NCI-H510A treated with DMSO at 0.1 percent for 48 hours (cell line): Measurements from ENCODE around the gene KAZN.

Experiments used
- DNase-seq: peaks from one replicate; lab custom pipeline; 2025; lab: John Stamatoyannopoulos, UW

The KAZN gene

DNA sequence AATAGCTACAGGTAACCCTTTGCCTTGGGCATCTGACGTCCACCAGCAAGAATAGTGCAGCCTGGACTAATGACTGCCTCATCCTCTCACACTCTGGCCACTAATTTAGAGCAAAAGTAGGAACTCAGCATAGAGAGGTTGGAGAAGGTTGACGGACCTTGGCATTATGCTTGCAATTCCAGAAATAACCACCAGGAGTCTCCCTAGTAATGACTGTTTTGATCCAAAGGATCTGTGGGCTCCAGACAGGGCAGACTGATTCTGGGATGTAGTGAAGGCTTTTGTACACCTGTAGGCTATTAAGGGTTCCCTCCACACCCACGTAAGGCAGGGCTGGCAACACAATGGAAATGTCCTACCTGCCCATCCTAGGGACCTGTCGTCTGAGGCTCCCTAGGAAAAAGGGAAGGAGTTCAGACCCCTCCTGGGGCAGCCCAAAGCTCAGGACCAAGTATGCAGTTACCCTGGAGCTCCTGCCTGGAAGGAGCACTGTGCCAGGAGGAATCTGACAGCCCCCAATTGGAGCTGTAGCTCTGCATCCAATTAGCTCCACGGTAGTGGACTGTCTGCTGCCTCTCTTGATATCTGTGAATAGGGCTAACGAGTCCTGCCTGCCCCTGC lies 464.1 kb downstream of the KAZN start:
- no peak for DNase-seq

DNA sequence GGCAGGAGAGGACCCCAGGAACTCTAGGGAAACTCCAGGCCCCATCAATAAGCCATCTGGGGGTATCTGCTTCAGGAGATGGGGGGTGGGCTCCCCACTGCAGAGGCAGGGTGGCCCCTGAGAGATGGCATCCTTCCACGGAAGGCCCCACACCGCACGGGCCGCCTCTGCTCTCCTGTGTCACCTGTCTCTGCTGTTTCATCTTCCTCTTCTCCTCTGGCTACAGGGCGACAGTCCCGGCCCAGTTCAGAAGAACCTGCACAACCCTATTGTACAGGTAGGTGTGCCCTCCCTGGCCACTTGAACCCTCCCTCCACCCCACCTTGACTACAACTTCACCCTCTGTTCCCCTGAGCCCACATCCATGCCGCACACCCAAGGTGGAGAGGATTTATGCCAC lies 464.9 kb downstream of the KAZN start:
- no peak for DNase-seq

DNA sequence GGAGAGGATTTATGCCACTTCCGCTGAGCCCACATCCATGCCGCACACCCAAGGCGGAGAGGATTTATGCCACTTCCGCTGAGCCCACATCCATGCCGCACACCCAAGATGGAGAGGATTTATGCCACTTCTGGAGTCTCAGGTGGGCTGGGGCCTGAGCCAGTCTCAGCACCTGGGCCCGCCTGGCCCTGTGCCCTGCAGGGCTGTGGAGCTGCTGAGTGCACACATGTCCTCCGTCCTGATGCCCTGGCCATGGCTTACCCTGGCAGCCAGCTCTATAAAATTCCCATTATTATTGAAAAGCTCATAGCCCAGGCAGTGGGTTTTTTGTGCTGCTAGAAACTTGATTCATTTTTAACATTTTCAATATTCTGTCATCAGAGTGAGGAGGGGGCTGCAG lies 465.3 kb downstream of the KAZN start:
- DNase-seq: no peak

DNA sequence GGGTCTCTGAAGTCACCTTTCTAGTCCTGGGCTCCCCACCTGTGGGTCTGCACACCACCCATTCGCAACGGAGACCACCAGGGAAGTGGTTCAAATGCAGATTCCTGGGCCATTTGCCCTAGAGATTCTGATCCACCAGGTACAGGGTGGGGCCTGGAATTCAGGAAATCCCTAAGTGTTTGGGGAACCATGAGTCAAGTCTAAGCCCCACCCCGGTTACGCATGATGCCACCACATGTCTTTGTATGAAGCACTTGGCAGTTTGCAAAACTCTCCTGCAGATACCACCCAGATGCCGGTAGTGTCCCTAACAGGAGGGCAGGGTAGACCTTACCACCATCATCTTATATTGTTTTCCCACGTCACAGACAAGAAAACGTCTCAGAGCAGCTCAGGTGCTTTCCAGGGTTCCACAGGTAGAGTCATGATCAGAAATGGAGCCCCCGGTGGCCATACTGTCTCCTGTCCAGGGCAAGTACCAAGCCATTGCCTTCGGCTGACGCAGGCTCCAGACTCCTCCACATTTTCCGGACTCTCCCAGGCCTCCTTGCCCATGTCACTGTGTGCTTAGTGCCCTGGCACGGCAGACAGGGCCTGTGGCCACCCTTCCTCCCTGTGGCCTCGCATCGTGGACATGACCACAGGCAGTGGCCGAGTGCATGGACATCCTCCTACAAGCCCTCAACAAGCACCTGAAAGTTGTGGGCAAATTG lies 465.9 kb downstream of the KAZN start:
- no peak for DNase-seq

DNA sequence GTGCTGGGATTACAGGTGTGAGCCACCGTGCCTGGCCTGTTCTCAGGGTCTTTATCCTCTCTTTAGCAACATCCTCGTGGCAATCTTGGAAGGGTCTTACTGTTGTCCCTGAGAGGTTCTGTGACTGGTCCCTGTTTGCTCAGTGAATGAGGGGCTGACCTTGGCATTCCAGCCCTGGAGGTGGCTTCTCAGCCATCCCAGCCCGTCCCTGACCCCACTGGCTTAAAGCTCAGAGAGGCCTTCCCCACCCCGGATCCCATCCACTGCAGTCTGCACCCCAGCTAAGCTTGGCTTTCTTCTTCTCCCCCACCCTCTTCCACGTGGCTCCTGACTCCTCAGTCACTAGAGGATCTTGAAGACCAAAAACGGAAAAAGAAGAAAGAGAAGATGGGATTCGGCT lies 466.8 kb downstream of the KAZN start:
- no peak for DNase-seq

DNA sequence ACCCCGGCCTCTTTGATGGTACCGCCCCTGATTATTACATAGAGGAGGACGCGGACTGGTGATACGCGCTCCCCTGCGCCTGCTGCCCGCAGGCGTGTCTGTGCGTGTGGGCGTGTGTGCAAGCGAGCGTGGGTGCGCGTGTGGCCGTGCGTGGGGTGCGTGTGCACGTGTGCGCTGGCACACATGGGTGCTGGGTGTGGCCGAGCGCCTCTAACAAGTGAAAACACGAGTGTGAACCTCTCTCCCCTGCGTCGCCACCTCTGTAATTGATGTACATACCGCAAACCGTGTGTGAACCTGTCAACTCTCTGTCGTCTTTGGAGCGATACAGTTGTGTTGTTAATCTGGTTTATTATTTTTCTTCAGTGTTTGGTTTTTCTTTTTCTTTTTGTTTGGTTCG lies 467.3 kb downstream of the KAZN start:
- no peak for DNase-seq

DNA sequence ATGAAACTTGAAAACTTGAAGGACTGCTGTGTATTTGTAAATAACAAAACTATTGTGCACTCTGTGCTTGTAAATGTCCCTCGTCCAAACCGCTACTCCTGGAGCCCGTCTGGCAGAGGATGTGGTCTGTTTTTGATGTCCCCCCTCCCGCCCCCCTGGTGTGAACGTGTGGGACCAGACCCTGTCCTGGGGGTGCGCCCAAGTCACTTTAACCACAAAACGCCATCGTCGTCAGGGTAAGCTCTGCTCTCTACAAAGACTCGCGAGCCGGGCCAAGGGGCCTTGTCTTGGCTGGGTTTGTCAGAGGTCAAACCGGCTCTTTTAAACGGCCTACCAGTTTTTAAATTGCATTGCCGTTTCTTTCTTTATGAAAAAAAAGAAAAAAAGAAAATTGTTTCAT lies 467.7 kb downstream of the KAZN start:
- no peak for DNase-seq

DNA sequence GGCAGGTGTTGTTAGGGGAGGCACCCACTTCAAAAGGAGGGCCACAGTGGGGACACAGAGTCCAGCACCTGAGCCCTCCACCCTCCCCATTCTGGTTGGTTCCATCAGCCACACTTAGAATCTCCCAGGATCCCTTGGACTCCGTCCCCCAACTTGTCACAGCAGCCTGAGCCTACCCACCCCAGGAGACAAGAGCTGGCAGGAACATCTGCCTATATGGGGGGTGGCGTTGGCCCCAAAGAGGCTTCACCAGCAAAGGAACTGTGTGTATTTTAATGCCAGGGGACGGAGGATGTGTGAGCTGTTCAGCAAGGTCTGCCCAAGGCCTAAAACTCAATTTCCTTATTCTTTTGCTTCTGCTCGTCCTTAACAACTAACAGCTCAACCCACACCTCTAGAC lies 468.7 kb downstream of the KAZN start:
- DNase-seq: no peak

DNA sequence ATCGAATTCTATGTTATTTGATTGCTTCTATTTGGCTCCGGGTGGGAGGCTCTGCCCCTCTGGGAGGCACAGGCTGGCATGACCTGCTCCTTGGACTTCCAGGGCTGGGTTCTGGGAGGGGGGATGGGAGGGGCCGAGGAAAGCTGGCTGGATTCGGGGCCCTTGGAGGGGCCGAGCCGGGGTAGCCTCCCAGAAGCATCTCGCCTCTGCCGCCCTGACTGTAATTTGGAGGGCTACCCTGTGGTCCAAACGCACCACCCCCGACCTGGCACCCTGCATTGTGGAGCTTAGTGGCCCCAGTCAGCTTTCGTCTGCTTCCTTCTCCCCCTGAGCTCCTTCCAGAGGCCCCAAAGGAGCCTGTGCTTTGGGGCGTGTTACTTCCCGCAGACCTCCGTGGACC lies 469.7 kb downstream of the KAZN start:
- DNase-seq: no peak

DNA sequence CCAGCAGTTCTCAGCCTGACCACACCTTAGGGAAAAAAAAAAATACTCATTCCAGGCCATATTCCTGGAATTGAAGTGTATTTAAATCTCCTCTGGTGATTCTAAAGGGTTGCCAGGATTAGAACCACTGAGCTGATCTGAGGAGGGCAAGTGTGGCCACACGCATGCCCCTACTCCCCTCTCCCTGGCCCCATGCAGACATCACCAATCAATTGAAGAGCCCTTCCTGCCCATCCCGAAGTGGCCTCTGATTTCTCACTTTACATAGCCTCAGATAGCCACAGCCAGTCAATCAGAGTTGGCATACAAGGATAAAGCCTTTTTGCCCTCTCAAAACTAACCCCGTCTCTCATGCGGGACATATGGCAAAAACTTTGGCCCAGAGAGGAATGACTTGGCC lies 470.5 kb downstream of the KAZN start:
- DNase-seq: no peak

DNA sequence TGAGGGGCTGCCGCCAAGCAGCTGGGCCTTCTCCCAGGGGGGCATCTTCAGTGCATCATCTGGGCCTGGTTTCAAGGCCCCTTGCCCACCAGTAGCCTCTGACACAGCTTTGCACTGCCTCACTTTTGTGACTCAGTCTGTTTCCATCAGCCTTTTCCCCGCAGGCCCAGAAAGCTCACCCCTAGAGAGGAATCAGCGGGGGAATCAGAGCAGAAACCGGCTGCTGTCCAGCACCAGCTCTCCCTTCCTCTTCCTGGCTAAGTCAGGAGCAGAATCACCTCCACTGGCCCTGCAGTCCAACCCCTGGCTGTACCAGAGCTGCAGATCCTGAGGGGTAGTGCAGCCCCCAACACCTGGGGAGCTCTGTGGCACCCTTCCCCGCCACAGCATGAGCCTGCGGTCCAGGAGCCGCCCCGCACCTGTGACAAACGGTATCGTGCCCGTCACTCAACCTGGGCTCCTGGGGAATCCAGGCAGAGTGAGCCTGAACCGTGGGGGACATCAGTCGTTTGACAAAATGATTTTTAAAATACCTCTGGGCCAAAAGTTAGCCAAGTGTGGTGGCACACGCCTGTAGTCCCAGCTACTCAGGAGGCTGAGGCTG lies 471.8 kb downstream of the KAZN start:
- DNase-seq: no peak

DNA sequence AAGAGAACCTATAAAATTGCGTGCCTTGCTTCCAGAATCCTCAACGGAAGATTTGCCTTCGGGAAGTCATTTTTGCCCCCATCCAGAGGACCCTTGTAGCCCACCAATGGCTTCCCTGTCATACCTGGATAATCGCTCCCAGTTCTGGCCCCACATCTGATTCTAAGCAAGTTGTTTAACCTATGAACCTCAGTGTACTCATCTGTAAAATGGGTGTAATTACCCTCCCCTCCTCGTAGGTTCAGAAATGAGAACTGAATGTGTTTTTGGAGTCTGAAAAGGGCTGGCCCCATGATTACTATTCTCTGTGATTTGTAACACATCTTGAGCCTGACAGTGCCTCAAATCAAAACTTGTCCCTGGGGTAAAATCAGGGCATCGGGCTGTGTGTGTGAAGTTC lies 473.5 kb downstream of the KAZN start:
- no peak for DNase-seq

DNA sequence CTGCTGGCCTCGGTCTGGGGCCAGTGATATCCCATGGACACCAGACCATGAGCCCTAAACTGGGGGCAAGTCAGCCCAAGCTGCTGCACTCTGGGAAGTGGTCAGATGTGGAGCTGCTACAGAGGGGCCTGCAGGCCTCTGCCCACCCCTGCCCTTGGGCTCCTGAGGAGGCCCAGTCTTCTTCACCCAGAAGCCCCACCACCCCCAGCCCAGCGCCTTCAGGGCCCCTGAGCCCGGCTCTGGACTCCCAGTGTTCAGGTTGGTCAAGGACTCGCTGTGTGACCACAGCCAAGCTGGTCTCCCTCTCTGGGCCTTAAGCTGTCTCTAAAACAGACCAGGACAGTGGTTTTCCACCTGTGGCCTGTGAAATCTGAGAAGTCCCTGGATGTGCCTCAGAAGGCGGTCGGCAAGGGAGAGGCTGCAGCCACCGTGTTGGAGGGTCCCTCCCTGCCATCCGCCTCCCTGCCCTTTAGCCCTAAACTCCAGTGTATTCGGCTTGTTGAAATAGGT lies 475.4 kb downstream of the KAZN start:
- no peak for DNase-seq

DNA sequence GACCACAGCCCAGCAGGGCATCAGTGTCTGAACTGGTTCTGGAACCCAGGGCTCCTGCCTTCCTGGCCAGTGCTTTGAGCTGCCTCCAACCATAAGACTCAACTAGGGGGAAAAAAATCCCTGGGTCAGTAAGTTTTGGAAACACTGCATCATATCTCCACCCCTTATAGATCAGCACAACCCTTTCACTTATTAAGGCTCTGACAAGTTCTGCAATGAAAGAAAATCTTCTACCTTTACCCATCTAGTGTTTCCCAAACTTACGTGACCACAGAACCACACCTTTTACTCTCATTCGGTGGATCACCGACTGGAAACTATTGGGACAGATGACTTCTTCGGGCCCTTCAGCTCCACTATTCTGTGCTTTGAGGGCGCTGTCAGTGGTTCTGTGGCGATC lies 476.7 kb downstream of the KAZN start:
- DNase-seq: no peak

DNA sequence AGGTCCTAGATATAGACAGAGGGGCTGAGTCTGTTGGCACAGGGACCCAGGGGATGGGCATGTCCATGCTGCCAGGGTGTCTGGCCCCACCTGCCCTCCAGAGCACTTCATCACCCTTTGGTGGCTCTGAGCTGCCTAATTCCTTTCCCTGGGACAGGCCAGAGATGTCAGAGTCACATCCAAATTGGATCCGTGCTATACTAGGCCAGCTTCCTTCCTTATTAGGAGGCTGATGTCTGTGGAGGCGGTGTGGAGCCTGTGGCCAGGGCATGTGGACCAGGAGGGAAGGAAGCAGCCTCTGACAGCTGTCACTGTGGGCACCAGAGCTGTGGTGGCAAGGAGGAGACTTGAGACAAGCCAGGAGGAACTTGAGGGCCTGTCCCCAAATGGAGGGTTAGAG lies 477.3 kb downstream of the KAZN start:
- DNase-seq: no peak

DNA sequence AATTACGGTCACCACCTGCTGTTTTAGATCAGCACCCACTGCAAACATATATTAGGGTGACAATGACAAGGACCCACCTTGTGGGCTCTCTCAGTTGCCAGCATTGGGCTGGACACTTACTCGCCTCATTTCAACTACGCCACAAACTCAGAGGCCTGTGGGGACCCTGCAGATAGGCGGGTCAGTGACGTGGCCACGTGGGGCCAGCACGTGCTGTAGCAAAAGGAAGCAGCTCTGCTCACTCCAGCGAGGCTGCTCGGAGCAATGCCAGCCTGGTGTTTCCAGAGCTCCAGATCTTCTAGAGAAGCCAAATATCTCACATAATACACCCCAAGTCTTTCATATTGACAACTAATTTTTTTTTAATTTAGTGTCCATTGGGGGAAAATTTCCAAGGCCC lies 478.3 kb downstream of the KAZN start:
- no peak for DNase-seq

DNA sequence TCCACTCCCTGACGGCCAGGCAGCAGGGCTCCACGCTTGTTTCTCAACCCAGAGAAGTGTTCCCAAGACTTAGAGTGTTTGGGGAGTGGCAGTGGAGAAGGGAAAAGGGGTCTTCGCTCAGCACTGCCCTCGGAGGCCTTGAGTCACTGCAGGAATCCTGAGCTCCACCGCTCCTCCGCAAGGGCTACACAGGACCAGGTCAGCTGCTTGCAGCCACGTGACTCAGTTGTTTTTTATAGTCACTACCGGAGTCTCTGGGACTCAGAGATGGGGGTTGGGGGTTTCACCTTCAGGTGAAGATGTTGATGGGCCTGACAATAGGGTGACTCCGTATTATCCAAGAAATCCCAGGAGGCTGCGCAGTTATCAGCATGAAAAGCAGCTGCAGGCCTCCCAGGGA lies 478.9 kb downstream of the KAZN start:
- no peak for DNase-seq

DNA sequence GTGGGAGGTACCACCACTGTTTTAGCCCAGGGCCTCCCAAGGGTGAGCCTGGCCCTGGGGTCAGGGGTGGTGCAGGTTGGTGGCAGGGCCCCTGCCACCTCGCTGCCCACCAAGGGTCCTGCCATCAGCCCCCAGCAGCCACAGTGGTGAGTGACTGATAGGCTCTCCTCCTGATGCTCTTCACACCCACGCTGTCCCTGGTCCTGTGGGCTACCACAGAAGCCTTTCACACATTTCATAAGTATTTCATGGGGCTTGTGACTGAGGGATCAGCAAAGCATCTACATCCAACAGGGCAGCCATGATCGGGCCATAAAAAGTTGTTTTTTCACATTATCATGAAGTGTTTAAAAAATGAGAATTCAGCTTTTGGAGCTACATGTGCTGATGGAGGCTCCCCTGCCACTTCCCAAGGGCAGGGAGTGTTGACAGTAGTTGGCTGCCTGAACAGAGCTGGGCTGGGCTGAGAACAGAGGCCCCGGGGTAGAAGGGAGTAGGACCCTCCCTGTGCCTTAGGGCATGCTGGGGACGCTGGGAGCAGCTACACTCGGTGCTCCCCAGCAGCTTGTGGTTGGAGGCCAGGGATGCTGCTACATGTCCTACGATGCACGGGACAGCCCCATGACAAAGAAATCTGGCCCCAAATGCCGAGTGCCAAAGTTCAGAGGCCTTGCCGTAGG lies 482.0 kb downstream of the KAZN start:
- no peak for DNase-seq

DNA sequence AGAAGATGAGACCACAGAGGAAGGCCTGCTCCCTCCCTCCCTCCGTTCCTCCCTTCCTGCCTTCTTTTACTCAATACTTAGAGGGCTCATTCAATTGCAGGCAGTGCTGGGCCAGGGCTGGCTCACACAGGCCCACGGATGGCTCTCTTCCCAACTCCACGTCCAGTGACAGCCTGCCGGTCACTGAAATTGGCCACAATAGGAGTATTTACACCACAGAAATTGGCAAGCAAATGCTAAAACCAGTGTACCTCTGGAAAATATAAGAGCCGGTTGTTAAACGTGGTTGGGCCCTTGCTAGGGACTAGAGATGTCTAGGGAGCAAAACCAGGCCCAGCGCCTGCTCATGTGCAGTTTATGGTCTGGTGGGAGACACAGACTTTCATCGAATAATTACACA lies 482.6 kb downstream of the KAZN start:
- DNase-seq: no peak

DNA sequence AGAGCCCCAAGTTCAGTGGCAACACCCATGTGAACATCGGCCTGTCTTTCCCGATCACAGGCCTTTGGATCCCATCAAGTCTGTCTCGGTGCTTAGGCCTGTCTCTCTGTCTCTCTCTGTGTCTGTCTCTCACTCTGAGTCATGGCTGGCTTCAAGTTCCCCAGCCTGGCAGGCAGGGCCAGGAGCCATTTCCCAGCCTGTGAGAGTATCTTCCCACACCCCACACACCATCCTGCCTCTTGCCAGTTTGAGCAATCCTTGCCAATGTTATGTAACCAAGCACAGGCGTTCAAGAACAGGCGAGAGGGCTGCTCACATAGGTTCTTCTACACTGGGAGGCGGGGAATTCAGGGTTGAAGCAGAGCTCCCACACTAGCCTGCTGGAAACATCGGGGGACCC lies 485.1 kb downstream of the KAZN start:
- DNase-seq: no peak

DNA sequence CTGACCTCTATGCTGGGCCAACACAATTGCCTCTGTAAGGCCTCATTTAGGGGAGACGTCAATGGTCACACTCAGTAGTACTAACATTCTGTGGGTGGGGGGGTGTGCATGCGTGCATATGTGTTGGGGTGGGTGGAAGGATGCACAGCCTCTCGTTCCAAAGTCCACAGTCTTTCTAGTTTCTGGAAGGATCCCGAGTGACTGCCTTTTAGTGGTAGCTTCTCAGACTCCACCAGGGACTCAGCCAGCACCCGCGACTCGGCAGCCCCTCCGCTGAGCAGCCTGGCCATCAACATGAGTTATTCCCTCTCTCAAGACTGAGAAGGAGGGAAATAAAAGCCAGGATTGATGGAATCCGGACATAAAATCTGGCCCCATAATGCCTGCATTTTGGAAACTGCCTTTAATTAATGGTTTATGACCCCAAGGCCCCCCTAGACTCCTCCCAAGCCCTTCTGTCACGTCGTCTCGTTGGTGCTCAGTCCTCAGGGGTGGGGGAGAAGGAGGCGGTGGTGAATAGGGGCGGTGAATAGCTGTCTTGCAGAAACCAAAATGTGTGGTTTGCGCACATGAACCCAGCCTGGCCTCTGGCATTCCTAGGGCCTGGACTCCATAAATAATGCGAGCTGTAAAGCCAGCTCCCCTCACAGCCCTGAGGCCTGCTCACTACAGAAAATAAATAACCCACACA lies 489.9 kb downstream of the KAZN start:
- no peak for DNase-seq

DNA sequence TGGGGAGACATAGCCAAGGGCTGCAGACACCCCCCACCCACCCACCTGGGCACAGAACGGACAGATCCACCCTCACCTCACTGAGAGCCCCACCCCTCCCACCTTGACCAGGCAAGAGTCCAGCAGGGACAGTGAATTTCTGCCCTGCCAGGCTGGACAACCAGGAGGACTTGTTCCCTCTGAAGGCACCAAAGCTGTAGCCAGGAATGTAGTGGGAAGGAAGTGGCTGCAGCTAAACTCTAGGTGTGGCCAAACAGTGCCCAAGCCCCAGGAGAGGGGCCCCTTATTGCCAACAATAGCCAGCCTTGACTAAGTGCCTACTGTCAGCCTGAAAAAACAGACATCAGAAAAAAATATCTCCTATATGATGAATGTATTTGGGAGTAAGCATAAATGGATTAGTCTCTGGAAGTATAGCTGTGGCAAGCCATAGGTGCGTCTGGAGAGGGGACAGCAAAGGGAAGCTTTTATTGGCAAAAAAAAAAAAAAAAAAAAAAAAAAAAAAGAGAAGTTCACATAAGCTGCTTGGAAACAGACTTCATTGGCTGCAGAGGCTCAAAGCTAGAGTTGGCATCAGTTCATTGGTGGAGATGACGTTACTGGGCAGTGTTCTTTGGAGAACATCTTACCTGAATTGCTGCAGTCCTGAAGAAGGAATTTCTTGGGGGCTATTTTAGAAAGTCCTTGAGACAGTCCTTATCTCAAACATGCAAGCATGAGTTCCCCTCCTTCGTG lies 490.9 kb downstream of the KAZN start:
- peak; percentile 45 for DNase-seq
